Measurements from ENCODE around the gene NEK1.

GRCh38 chr4:169418846-169419245 is 193.5 kb downstream of the NEK1 start:
- TF ChIP-seq REST (IDR thresholded peaks at IDR 0.05; ENCODE audit: insufficient read depth in 1 of 2, low read depth in 2 of 2, low read length in 2 of 2) = no peak
- TF ChIP-seq SIN3A (IDR thresholded peaks at IDR 0.05; ENCODE audit: borderline replicate concordance, insufficient read depth, low read length) = no peak

Measured in PFSK-1 (cell line).